Bronchial epithelial cell (primary cell): ENCODE measurements around the gene SLC10A7. TPM values are rescaled to one million over a fixed set of nuclear protein-coding genes. Genes with fewer than 3 reads are reported as not detected.

Experiments used
- DNase-seq: peaks from one replicate; pipeline ENCODE4 v3.0.0-alpha.2; 2010; ENCODE audit warnings: low read depth
- FAIRE-seq: peaks from 2 replicates; lab custom pipeline; 2011; peaks lifted over from hg19 to GRCh38; lab: Jason Lieb, UNC
- H3K27me3 ChIP-seq: 2 replicates; pipeline ENCODE4 v1.5.1; 2011; ENCODE audit warnings: low read length; ENCODE audit not compliant: control insufficient read depth, insufficient read depth
- H3K36me3 ChIP-seq: 2 replicates; pipeline ENCODE4 v1.5.1; 2011; ENCODE audit warnings: low read length; ENCODE audit not compliant: control insufficient read depth, insufficient read depth
- H3K4me3 ChIP-seq: 2 replicates; pipeline ENCODE4 v1.5.1; 2011; ENCODE audit warnings: mild to moderate bottlenecking, low read depth, low read length, control low read depth
- total RNA-seq: library from RNA; depleted of rRNA; stranded (reverse); fragments of >200 nt; gene quantifications from 2 replicates; pipeline ENCODE4 v1.2.1, GENCODE V29; 2014
- TF ChIP-seq, protein P1 (sequence below): IDR thresholded peaks from 2 replicates; pipeline ENCODE4 v1.5.1; 2011; ENCODE audit warnings: mild to moderate bottlenecking, moderate library complexity, low read length, control low read depth, inconsistent platforms; ENCODE audit not compliant: insufficient read depth, severe bottlenecking

The SLC10A7 gene
- total RNA-seq, 1 donor from 2014 or later, result 7.4 TPM

GRCh38 chr4:146439437-146439836, 82.3 kb downstream of the SLC10A7 start:
- H3K36me3 ChIP-seq, result no peaks in the 10 kb centered on the region
- no peaks in the 10 kb centered on the region for H3K27me3 ChIP-seq
- DNase-seq (no peak), FAIRE-seq (no peak)
- H3K4me3 ChIP-seq, result no peak overlapping the region
- TF ChIP-seq, protein P1, sequence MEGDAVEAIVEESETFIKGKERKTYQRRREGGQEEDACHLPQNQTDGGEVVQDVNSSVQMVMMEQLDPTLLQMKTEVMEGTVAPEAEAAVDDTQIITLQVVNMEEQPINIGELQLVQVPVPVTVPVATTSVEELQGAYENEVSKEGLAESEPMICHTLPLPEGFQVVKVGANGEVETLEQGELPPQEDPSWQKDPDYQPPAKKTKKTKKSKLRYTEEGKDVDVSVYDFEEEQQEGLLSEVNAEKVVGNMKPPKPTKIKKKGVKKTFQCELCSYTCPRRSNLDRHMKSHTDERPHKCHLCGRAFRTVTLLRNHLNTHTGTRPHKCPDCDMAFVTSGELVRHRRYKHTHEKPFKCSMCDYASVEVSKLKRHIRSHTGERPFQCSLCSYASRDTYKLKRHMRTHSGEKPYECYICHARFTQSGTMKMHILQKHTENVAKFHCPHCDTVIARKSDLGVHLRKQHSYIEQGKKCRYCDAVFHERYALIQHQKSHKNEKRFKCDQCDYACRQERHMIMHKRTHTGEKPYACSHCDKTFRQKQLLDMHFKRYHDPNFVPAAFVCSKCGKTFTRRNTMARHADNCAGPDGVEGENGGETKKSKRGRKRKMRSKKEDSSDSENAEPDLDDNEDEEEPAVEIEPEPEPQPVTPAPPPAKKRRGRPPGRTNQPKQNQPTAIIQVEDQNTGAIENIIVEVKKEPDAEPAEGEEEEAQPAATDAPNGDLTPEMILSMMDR, result no peak

GRCh38 chr4:146437778-146438177, 84.0 kb downstream of the SLC10A7 start:
- DNase-seq, result no peak
- no peak for FAIRE-seq
- H3K4me3 ChIP-seq, result no peak overlapping the region
- no peaks in the 10 kb centered on the region for H3K27me3 ChIP-seq
- no peaks in the 10 kb centered on the region for H3K36me3 ChIP-seq
- TF ChIP-seq, protein P1, result no peak

GRCh38 chr4:146436423-146437162, 85.1 kb downstream of the SLC10A7 start:
- FAIRE-seq, result no peak
- TF ChIP-seq, protein P1, result no peak
- no peak for DNase-seq
- Histone ChIP-seq H3K36me3 (no peaks in the 10 kb centered on the region), H3K4me3 (no peak overlapping the region), H3K27me3 (no peaks in the 10 kb centered on the region)

DNA sequence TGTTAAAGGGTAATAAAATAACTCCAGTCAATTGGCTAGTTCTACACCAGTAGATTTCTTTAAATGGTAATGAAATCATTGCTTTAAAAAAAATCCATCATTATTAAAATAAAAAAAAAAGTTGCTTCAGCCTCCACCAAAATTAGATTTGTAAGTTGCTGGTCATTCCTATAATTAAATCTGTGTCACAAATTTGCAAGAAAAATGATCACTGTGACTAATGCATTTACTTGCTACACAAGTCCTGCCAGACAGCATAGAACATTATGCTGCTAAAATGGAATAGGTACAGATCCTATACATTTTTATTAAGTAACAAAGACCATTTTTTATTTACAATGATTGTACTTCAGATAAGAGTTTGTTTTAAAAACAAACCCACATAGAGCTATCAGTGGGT, 85.8 kb downstream of the SLC10A7 start:
- Histone ChIP-seq H3K4me3 (no peak overlapping the region), H3K36me3 (no peaks in the 10 kb centered on the region), H3K27me3 (no peaks in the 10 kb centered on the region)
- FAIRE-seq (no peak), DNase-seq (peak; percentile 13)
- TF ChIP-seq, protein P1, result no peak

GRCh38 chr4:146432065-146432464, 89.7 kb downstream of the SLC10A7 start:
- DNase-seq (no peak), FAIRE-seq (no peak)
- no peaks in the 10 kb centered on the region for H3K36me3 ChIP-seq
- H3K4me3 ChIP-seq, result no peak overlapping the region
- TF ChIP-seq, protein P1, result no peak
- no peaks in the 10 kb centered on the region for H3K27me3 ChIP-seq

- H3K36me3 ChIP-seq, result no peaks in the 10 kb centered on the region
- DNase-seq, result no peak
- FAIRE-seq, result no peak
- H3K4me3 ChIP-seq, result no peak overlapping the region
- no peaks in the 10 kb centered on the region for H3K27me3 ChIP-seq
- TF ChIP-seq, protein P1, result no peak
Measured at GRCh38 chr4:146428298-146428697, 93.4 kb downstream of the SLC10A7 start.
